ENCODE measurements around the gene LANCL2.
"Not testable (repeated sequence)": the region's sequence is repeated elsewhere in the genome, so short reads cannot be mapped to it uniquely, and the experiment has no call there.

LANCL2 gene, protein sequence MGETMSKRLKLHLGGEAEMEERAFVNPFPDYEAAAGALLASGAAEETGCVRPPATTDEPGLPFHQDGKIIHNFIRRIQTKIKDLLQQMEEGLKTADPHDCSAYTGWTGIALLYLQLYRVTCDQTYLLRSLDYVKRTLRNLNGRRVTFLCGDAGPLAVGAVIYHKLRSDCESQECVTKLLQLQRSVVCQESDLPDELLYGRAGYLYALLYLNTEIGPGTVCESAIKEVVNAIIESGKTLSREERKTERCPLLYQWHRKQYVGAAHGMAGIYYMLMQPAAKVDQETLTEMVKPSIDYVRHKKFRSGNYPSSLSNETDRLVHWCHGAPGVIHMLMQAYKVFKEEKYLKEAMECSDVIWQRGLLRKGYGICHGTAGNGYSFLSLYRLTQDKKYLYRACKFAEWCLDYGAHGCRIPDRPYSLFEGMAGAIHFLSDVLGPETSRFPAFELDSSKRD

DNA sequence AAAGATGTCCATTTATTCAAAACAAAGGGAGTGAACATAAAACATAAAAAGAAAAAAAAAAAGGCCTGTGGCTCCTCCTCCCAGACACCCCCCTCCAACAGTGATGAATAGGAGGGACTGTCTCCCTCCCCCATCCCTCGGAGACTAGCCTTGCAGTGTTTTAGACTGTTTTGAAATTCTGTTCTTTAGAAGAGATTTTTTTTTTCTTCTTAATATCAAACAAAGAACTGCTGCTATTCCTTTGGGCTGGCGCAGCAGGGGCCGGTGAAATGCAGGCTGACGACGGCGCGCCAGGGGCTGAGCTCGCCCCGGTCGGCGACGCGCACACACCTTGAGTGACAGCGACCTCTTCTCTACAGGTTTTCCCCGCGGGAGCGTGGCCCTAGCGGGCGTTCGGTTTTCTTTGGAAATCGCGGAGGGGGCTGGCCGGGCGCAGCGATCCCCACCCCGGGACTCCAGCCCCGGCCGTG, at the start of gene LANCL2:
TSS of gene LANCL2 (plus strand) at position 133 of the 470 bp plus-strand sequence. CDS start 689 bp downstream, outside the sequence.
- DNase-seq, result no peak

DNA sequence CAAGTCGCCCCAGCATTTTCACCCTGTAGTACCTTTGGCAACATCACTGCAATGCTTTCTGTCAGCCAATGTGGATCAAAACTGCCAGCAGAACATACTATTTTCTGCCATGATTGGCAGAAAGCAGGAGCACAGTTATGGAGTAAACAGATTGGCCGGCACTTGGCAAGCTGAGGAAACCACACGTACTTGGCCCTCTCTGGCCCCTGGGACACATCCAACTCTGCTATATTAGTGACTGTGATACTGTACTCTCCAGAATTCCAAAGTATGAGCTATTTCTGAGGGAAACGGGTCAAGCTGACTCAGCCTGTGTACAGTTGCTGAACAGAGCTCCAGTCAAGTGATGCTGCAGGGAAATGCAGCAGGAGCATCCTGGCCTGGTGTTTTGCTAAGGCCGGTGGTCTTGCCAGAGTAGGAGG, 39.8 kb upstream of the LANCL2 start:
- no peak for DNase-seq

DNA sequence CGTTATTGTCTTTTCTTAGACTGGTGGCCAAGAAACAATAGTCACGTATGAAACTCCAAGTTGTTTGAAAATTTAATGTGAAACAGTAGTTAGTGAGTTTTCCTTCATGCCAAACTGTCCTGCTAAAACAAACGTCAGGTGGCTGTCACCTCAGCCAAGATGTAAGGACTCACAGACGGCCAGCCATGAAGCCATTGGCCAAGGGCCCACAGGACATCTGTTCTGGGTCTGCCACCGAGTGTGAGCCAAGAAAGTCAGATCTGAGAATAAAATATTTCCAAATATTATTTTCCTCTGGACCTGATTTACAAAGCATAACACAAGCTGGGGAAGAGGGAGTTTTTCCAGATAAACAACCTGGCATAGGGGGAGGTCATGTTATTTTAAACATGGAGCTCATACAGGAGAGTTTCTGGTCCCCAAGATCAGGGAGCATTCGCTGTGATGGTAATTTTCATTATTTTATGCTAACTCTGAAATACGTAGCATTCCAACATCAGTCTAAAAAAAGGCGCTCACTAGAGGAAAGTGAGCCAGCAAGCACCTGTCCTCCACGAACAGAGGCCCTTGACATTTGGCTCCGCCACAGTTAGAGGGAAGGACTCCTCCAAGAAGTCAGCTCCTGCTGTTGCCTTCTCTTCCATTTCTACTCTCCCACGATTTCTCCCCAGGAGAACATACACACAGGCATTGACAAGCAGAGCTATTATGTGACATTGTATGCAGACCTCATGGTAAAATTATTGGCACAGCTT, 38.9 kb upstream of the LANCL2 start:
- no peak for DNase-seq

DNA sequence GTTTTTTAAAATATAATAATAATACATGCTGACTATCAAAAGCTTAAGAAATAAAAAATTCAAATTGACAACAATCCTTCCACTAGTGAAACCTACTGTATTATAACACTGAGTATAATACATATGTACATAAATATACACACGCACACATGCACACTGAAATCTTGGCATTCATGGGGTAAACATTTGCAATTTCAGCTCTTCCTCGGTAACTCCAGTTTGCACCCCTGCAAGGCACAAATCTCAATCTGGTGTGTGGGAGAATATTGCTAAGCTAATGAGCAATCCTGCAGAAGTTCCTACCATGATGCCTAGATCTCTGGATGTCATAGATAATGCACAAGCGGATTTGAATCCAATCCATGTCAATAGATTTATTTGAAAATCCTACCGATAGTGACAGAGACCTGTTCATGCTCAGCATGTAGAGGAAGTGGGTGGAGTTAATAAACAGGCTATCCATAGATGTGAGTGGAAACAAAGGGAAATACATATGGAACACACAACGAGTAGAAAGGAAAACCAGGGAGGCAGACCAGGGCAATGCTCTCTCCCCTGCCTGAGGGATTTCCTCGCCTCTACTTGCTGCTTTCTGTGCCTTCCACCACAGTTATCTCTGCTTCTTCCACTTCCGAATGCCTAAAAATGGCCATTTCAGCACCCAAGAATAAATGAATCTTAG, 38.1 kb upstream of the LANCL2 start:
- DNase-seq, result no peak

DNA sequence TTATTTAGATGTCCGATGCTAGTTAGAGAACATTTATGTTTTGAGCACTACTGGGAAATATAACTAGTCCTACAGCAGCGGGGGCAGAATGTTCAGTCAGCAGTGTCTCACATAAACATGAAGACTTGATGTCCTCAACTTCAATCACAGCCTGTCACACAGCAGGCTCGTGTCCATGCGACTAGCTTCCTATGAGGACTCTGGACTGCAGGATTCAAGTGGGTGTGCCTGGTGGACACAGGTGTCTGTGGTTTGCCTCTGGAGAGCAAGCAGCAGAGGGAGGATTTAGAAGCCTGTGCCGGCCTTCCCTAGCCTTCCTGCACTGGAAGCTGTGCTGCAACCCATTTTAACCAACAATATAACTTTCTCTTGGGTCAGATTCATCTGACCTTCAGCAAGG, 30.0 kb upstream of the LANCL2 start:
- DNase-seq, result no peak

DNA sequence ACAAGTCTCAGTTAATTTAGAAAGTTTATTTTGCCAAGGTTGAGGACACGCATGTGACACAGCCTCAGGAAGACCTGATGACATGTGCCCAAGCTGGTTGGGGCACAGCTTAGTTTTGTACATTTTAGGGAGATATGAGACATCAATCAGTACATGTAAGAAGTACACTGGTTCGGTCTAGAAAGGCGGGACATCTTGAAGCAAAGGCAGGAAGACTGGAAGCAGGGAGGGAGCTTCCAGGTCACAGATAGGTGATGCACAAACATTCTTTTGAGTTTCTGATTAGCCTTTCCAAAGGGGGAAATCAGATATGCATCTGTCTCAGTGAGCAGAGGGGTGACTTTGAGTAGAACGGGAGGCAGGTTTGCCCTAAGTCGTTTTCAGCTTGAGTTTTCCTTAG, 29.4 kb upstream of the LANCL2 start:
- DNase-seq, result no peak

DNA sequence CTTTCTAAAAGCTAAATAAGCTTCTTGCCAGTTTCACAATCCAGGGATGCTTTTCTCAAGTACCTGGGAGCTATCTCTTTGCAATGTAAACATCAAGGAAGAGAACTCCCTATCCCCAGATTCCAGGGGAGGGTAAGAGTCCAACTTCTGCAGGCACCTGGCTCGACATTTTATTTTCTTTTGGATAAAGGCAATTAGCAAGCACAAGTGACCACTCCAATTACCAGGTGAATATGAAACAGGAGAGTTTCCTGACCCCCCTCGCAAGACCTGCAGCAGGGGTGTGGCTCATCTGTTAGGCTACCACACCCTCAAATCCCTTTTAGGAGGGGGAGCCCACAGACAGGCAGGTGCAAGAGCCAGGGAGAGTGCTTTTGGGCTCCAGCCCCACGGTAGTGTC, 28.6 kb upstream of the LANCL2 start:
- no peak for DNase-seq

DNA sequence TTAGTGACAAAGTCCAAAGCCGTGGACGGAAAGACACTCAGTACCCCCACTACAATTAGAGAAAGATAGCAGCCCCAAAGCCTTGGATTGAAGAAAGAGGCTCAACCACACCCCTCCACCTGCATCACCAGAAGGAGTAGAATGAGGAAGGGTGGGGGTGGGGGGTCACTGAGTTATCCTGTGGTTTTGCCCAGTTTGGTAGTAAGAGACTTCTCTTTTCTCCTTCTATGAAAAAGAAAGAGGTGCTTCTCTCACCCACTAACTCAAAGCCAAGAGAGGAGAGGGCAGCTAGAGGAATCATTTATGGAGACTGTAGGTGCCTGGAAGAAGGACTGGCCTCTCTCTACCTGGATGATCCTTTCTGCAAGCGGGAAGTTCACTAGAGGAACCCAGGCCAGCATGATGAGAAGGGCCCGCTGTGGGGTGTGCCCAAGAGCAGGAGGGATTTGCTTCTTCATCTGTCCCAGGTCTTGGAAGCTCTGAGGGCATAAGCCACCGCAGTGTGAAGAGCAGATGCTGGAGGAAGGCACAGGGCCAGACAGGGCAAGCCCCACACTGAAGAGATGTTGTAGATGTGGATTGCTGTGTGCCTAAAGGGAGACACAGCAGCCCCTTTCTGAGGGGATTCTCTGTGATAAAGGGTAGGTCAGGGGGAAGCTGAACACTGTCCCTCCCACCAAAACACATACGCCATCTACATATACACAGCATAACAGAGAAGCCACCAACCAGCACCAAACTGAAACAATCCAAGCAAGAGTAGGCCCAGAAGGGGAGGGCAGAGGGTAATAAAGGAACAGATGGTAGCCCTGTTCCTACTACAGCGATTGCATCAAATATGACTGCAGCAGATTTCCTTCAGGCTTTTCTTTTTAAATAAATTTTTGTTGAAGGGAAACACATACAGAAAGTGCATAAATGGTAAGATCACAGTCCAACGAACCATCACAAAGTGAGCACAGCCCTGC, 25.8 kb upstream of the LANCL2 start:
- no peak for DNase-seq

DNA sequence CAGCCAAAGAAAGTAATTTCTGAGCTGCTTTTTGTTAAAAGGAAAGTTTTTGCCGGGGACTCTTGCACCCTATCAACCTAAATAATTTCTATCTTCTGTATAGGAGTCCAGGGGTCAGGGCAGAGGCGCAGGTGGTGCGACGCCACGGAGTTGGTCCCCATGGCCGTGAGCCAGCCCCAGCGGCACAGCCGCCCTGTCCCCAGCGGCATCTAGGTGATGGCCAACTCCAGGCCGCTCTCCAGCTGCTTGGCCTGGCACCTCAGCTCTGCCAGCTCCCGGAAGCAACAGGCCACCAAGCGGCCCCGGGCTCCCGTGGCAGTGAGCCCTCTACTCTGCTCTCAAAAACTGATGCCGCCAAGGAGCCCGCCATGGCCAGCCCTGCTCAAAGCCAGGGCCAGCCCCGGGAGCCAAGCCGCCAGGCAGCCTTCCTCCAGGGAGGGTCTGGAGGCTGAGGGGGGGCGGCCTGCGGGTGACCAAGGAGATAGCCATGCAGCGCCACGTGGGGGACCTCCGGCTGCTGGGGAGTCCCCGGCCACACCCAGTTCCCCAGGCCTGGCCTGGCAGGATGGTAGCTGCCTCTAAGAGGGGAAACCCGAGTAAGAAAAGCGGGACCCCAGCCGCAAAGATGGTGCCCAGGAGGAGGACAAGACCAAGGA, 22.8 kb upstream of the LANCL2 start:
- no peak for DNase-seq

DNA sequence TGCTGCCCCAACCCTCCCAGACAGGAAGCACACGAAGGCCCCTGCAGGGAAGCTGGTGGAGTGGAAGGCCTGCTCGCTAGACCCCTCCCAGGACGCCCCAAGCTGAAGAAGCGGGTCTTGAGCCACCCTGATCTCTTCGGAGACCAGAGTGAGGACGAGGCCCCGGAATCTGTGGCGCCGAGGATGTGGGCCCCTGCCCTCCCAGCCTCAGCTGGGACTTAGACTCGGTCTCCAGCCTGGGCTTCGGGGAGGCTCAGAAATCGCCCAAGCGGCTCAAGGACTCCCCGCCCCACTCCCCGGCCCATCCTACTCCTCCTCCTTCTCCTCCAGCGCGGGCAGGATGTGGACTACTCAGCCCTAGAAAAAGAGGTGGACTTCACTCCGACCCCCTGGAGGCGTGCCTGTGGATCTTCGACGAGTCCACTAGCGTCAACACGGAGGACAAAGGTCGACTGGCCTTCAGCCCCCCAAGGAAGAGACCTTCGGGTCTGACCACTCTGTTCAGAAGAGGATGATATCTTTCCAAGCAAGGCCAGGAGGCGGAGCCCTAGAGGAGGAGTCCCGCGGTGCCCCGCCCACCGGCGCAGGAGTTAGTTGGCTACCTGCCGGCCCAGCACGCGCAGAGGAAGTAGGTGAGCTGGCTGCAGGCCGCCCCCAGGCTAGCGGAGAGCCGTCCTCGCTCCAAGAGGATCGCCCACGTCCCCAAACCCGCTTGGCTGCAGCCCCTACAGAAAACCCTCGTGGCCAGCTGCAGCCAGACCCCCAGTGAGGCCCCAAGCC, 21.9 kb upstream of the LANCL2 start:
- DNase-seq, result no peak

DNA sequence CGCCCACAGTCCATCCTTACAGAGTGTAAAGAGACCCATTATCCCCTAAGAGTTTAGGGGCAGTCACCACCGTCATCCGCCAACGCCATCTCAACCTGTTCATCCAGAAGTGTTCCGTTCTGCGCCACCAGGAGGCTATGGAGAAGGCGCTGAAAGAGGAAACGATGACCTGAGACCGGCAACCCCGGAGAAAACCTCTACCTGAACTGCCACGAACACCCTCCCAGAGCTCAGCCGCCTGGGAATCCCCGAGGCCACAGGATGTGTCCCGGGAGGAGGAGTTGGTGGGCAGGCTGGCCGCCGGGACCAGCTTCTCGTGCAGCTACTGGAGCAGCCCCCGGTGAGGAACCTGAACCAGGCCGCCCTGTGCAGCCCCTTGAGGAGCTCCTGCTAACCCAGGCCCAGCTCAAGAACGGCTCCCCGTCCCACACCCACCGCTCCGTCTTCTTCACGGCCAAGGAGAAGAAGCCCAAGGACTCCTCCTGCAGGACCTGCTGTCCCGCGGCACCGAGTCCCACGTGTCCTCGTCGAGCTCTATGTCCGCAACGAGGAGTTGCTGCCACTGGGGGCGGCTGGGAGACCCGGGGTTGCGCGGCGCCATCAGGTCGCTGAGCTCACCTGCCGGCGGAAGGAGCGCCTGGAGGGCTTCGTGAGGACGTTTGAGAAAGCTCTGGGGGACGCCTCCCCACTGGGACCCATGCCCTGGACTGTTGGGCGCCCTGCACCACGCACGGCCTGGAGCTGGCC, 21.1 kb upstream of the LANCL2 start:
- DNase-seq, result no peak

DNA sequence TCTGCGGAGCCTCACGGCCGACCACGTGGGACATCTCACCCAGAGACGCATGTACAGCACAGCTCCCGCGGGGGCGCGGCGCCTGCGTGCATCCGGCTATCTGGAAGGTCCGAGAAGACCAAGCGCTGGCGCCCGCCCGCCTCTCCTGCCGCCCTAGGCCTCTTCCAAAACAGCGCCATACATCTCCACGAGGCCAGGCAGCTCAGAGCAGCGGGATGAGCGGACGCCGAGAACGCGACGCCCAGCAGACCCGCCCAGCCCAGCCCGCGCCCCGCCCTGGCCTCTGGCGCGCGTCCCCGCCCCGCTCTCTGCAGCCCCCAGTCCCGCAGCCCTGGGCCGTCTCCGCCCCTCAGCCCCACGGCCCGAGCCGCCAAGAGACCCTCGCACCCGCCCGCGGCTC, 20.3 kb upstream of the LANCL2 start:
- DNase-seq, result no peak

DNA sequence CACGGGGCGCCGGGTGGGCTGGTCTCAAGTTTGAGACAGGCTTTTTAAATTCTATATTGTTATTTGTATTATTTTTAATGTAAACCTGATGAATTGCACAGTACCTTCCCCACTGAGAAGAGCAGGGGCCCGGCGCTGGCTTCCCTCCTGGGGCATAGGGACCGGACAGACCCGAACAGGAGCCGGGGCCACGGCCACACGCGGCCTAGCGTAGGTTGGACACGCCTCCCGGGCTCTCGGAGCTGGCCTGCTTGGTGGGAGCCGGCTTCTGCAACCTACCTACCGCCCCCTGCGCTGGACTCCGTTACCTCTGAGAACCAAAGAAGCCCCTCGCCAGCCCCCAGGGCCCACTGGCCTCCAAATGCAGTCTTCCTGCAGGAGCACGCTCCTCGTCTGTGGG, 19.8 kb upstream of the LANCL2 start:
- no peak for DNase-seq

DNA sequence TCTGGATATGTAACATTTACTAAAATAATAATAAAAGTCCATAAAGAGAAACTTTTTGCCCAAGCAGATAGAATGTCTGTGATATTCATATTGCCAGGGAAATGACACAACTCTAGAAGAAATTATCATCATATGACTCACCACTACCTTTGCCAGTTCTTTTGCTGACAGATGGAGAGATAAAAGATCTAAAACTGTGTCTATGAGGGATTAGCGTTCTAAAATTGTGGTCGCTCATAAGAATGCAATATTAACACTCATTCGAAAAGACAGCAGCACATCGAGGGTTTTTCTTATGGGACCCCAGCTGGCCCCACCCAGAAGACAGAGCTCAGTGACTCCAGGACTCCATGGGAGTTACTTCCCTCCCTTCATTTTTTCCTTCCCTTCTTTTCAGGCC, 16.6 kb upstream of the LANCL2 start:
- no peak for DNase-seq

DNA sequence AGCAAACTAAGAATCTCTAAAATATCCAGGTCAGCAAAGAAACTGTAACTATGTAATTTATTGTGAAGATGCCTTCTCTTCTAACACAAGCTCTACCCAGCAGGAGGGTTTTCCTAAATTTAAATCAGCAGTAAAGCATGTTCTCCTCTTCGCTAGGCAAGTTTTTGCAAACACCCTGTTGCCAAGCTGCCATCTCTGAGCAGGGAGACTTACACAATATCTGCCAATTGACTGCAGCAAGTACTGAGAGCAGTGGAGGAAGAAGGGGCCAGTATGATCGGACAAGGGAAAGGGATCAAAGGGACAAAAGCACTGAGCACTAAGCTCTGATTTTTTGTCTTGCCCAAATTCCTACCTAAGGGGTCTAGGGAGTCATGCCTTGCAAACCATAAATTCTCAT, 16.0 kb upstream of the LANCL2 start:
- DNase-seq, result no peak

DNA sequence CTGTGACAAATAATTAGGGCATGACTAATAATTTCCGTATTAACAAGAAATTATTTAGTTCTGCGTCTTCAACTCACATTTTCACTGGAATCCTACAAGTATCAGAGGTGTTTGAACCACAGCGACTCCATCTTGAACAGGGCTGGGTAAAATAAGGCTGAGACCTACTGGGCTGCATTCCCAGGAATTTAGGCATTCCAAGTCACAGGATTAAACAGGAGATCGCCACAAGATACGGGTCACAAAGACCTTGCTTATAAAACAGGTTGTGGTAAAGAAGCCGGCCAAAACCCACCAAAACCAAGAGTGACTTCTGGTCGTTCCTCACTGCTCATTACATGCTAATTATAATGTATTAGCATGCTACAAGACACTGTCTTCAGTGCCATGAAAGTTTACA, 14.9 kb upstream of the LANCL2 start:
- DNase-seq, result no peak

DNA sequence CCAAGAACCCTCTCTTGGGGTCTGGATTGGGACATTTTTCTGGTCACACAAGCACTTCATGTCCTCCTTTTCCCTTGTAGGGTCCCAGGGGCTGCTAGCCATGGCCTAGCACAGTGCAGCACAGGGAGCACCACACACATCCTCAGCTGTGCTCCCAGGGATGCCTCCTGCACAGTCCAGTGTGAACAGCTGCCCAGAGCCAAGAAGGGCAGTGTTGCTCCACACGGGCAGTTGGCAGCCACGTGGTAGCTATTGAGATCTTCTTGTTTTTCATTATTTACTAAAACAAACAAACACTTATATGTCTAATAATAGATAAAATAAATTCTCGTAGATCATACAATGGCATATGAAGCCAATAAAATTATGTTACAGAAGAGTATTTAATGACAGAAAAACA, 13.9 kb upstream of the LANCL2 start:
- DNase-seq, result no peak

DNA sequence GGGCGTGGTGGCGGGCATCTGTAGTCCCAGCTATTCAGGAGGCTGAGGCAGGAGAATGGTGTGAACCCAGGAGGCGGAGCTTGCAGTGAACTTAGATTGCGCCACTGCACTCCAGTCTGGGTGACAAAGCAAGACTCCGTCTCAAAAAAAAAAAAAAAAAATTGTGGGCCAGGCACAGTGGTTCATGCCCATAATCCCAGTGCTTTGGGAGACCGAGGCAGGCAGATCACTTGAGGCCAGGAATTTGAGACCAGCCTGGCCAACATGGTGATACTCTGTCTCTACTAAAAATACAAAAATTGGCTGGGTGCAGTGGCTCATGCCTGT, 12.2 kb upstream of the LANCL2 start:
- DNase-seq, result not testable (repeated sequence)

DNA sequence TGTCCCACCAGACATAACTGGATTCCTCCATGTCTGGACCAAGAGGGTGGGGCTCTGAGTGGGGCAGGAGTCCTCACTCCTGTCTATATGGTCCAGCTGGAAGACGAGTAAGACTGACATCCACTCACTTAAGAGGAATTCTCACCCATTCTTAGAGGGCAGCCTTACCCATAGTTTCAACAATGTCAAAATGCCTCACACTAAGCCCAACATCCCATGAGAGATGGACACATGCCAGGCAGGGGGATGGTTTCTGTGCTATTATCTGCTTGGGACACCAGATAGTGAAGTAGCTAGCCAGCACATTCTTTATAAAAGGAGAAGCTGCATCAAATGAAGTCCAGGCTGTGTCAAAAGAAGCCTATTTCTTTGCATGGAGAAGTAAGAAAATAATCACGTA, 4.7 kb upstream of the LANCL2 start:
- DNase-seq, result no peak

DNA sequence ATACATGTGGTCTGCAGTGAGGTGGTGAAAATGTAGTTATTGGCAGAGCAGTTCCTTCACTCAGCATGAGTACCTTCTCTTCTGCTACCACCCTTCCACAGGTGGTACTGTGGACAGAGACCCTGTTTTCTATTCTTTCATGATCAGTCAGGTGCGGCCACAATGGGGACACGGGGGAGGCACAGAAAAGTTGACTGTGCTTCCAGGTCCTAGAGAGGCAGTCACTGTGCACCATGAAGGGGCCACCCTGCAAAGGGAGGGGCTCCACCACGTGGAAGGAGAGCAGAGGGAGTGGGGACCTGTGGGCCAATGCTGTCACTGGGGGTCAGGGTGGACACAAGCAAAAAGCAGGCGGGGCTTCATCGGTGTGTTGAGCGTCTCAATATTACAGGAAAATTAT, 3.6 kb upstream of the LANCL2 start:
- no peak for DNase-seq
